SW480 (cell line): ENCODE measurements around the gene RBM24.

Experiments
- DNase-seq: peaks from one replicate; pipeline ENCODE4 v3.0.0-alpha.2; 2016; ENCODE audit warnings: low spot score

The RBM24 gene

GRCh38 chr6:17343215-17343614, 62.1 kb downstream of the RBM24 start:
- no peak for DNase-seq
